Measurements from ENCODE around the gene SATL1.
"Not testable (repeated sequence)": the region's sequence is repeated elsewhere in the genome, so short reads cannot be mapped to it uniquely, and the experiment has no call there.

The SATL1 gene

GRCh38 chrX:85112293-85112692, 131.3 kb downstream of the SATL1 start:
- no peak for DNase-seq (ENCODE audit: extremely low read depth, low read depth)
- TF ChIP-seq CTCF (IDR thresholded peaks at IDR 0.05; ENCODE audit: low read depth, low read length, missing control alignments) = no peak
- no peak overlapping the region for H3K4me3 ChIP-seq (replicated peaks; ENCODE audit: low read depth, low read length)

GRCh38 chrX:85111347-85111746, 132.2 kb downstream of the SATL1 start:
- no peak for DNase-seq (ENCODE audit: extremely low read depth, low read depth)
- no peak overlapping the region for H3K4me3 ChIP-seq (replicated peaks; ENCODE audit: low read depth, low read length)
- peak; percentile 37 for TF ChIP-seq CTCF (IDR thresholded peaks at IDR 0.05; ENCODE audit: low read depth, low read length, missing control alignments)

- no peak for DNase-seq (ENCODE audit: extremely low read depth, low read depth)
- H3K4me3 ChIP-seq (replicated peaks; ENCODE audit: low read depth, low read length) = no peak overlapping the region
- peak; percentile 28 for TF ChIP-seq CTCF (IDR thresholded peaks at IDR 0.05; ENCODE audit: low read depth, low read length, missing control alignments)
Observed at GRCh38 chrX:85109235-85109634, 134.3 kb downstream of the SATL1 start.

DNA sequence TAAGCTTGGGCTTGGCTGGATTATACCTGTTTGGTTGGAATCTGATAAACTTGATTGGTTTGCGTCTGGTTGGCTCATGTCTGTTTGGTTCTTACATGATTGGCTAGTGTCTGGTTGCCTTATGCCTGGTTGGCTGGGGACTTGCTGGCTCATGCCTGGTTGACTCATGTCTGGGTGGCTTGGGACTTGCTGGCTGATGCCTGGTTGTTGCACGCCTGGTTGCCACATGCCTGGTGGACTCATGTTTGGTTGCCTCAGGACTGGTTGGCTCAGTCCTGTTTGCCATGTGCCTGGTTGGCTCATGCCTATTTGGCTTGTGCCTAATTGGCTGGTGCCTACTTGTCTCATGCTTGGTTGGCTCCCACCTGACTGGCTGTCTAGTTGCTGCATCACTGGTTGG, 135.4 kb downstream of the SATL1 start:
- DNase-seq (ENCODE audit: extremely low read depth, low read depth) = no peak
- no peak for TF ChIP-seq CTCF (IDR thresholded peaks at IDR 0.05; ENCODE audit: low read depth, low read length, missing control alignments)
- H3K4me3 ChIP-seq (replicated peaks; ENCODE audit: low read depth, low read length) = no peak overlapping the region

GRCh38 chrX:85107407-85107806, 136.2 kb downstream of the SATL1 start:
- no peak overlapping the region for H3K4me3 ChIP-seq (replicated peaks; ENCODE audit: low read depth, low read length)
- no peak for TF ChIP-seq CTCF (IDR thresholded peaks at IDR 0.05; ENCODE audit: low read depth, low read length, missing control alignments)
- no peak for DNase-seq (ENCODE audit: extremely low read depth, low read depth)

DNA sequence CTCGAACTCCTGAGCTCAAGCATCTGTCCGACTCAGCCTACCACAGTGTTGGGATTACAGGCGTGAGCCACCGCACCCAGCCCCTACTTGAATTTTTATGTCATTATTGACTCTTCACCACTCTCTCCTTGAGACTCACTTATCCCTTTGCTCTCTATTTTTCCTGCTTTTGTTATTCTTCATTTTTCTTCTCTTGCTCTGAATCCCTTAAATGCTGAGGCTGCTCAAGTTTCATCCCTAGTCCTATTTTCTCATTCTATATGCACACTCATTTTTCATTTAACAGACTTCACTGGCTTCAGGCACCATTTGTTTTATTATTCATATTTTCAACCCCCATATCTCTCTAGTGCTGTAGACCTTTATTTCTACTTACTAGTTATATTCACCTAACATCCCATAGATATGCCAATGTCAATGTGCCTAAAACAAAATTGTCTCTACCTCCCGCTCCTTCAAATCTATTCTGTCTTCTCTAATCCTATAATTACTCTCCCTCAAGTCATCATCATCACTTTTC, 154.2 kb downstream of the SATL1 start:
- TF ChIP-seq CTCF (IDR thresholded peaks at IDR 0.05; ENCODE audit: low read depth, low read length, missing control alignments) = no peak
- DNase-seq (ENCODE audit: extremely low read depth, low read depth) = no peak
- no peak overlapping the region for H3K4me3 ChIP-seq (replicated peaks; ENCODE audit: low read depth, low read length)

DNA sequence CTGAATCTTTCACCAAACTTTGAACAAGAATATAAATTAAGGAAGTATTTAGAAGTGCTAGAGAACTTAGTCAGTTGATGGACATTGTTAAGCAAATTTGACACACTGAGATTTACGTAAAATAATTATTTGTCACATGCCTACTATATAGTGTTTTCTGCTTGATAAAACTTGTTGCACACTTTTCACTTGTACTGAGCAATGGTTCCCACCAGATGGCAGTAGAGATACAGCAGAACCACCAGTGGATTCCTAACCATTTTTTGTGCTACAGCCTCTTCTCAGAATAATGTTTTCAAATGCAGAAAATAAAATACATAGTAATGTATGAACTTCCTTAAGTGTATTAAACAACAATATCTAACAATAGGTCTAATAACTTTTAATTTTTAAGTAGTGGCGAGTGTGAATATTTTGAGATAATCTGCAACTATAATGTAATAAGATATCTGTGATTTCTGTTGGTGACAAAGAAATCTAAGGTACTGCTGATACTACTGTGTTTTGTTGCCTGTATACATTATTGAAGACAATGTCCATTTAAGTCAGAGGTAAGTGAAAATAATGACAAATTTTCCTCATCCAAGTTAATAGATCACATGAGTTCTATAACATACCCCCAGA, 158.7 kb downstream of the SATL1 start:
- H3K4me3 ChIP-seq (replicated peaks; ENCODE audit: low read depth, low read length) = no peak overlapping the region
- DNase-seq (ENCODE audit: extremely low read depth, low read depth) = no peak
- TF ChIP-seq CTCF (IDR thresholded peaks at IDR 0.05; ENCODE audit: low read depth, low read length, missing control alignments) = peak; percentile 59

- not testable (repeated sequence) for H3K4me3 ChIP-seq (replicated peaks; ENCODE audit: low read depth, low read length); DNase-seq (ENCODE audit: extremely low read depth, low read depth)
Observed at GRCh38 chrX:85077247-85077646, 166.3 kb downstream of the SATL1 start.
